Endothelial cell of umbilical vein (primary cell): Measurements from ENCODE around the gene PELI2. TPM values are rescaled to one million over a fixed set of nuclear protein-coding genes. Genes with fewer than 3 reads are reported as not detected.

Source experiments
- BruUV-seq: library from RNA; stranded (reverse); fragments of 400-500 nt; replicated peaks from 2 replicates; lab custom pipeline; 2021; lab: Mats Ljungman, UMichigan
- CTCF ChIA-PET: fragments of 300-600, 350-600 bp; sonication (Branson Sonifier 250); formaldehyde crosslinking; loops from one replicate; lab custom pipeline; 2021; ENCODE audit warnings: antibody characterized with exemption, inconsistent platforms; lab: Charles Lee
- POLR2A ChIA-PET: fragments of 300-600, 350-600 bp; sonication (Branson Sonifier 250); formaldehyde crosslinking; loops from one replicate; lab custom pipeline; 2021; ENCODE audit warnings: antibody characterized with exemption, inconsistent platforms; lab: Charles Lee
- DNase-seq: peaks from one replicate; pipeline ENCODE4 v3.0.0-alpha.2; 2011; ENCODE audit warnings: low read depth, low spot score
- FAIRE-seq: peaks from 2 replicates; lab custom pipeline; 2011; peaks lifted over from hg19 to GRCh38; lab: Jason Lieb, UNC
- H2AFZ ChIP-seq: 2 replicates; pipeline ENCODE4 v1.6.0; 2012; ENCODE audit warnings: low read depth, low read length, control low read depth, inconsistent platforms
- H3K27ac ChIP-seq: 2 replicates; pipeline ENCODE4 v1.5.1; 2011; ENCODE audit warnings: low read depth, mild to moderate bottlenecking, control low read depth, low read length, moderate library complexity; ENCODE audit not compliant: insufficient read depth
- H3K27me3 ChIP-seq, 2 experiments: 2 replicates each; pipeline versions ENCODE4 v1.6.0 to v1.6.1; 2011; ENCODE audit warnings: low read length in 2 of 2, mixed read lengths in 1 of 2; ENCODE audit not compliant: control insufficient read depth in 2 of 2, insufficient read depth in 2 of 2
- H3K36me3 ChIP-seq, 2 experiments: 2 replicates in 1 of 2; 3 replicates in 1 of 2; pipeline ENCODE4 v1.5.1; 2011; ENCODE audit warnings: low read length in 2 of 2, mild to moderate bottlenecking in 1 of 2, moderate library complexity in 1 of 2; ENCODE audit not compliant: control insufficient read depth in 2 of 2, insufficient read depth in 2 of 2; ENCODE audit errors: extremely low read depth in 1 of 2
- H3K4me1 ChIP-seq: 3 replicates; pipeline ENCODE4 v1.5.1; 2011; ENCODE audit warnings: mild to moderate bottlenecking, low read length; ENCODE audit not compliant: control insufficient read depth, insufficient read depth; ENCODE audit errors: extremely low read depth
- H3K4me2 ChIP-seq: 2 replicates; pipeline ENCODE4 v1.6.1; 2011; ENCODE audit warnings: low read length, control low read depth, mixed read lengths; ENCODE audit not compliant: insufficient read depth
- H3K4me3 ChIP-seq, 3 experiments: fragments of 200-600 bp in 1 of 3; sonication (generic), shearing (Covaris generic) in 1 of 3; replicated peaks in 1 of 3; 2 replicates each; pipeline ENCODE4 v1.5.1; 2011 to 2016; ENCODE audit warnings: control low read depth in 3 of 3, low read length in 3 of 3, mild to moderate bottlenecking in 2 of 3, inconsistent platforms in 1 of 3, low read depth in 1 of 3, moderate library complexity in 1 of 3; ENCODE audit not compliant: insufficient read depth in 1 of 3
- H3K79me2 ChIP-seq: 2 replicates; pipeline ENCODE4 v1.6.0; 2012; ENCODE audit warnings: low read length, inconsistent platforms; ENCODE audit not compliant: control insufficient read depth, insufficient read depth
- H3K9ac ChIP-seq: replicated peaks from 2 replicates; pipeline ENCODE3; 2011; ENCODE audit warnings: low read length, control low read depth; ENCODE audit not compliant: insufficient read depth; ENCODE audit errors: extremely low read depth
- H3K9me1 ChIP-seq: replicated peaks from 3 replicates; pipeline ENCODE4 v1.6.0; 2011; ENCODE audit warnings: mild to moderate bottlenecking, low read length; ENCODE audit not compliant: control insufficient read depth, insufficient read depth; ENCODE audit errors: extremely low read depth
- H3K9me3 ChIP-seq: replicated peaks from 2 replicates; pipeline ENCODE4 v1.5.1; 2012; ENCODE audit warnings: low read length, inconsistent platforms; ENCODE audit not compliant: control insufficient read depth, insufficient read depth
- H4K20me1 ChIP-seq: replicated peaks from 2 replicates; pipeline ENCODE3; 2011; ENCODE audit warnings: mild to moderate bottlenecking, low read length; ENCODE audit not compliant: control insufficient read depth, insufficient read depth; ENCODE audit errors: extremely low read depth
- EZH2 ChIP-seq: IDR thresholded peaks from 2 replicates; pipeline ENCODE4 v1.6.1; 2012; ENCODE audit warnings: borderline replicate concordance, low read depth, mild to moderate bottlenecking, moderate library complexity, low read length, inconsistent platforms; ENCODE audit not compliant: severe bottlenecking
- FOS ChIP-seq: IDR thresholded peaks from 2 replicates; pipeline ENCODE4 v1.6.1; 2011; ENCODE audit warnings: mild to moderate bottlenecking, low read length, moderate library complexity, borderline replicate concordance; ENCODE audit not compliant: insufficient read depth
- GATA2 ChIP-seq: IDR thresholded peaks from 2 replicates; pipeline ENCODE4 v1.7.0; 2011; ENCODE audit warnings: low read depth, mild to moderate bottlenecking, moderate library complexity, mixed read lengths, low read length; ENCODE audit not compliant: insufficient read length, insufficient read depth
- JUN ChIP-seq: IDR thresholded peaks from 2 replicates; pipeline ENCODE4 v1.6.1; 2011; ENCODE audit warnings: borderline replicate concordance, low read depth; ENCODE audit not compliant: insufficient read length, insufficient read depth
- MYC ChIP-seq: IDR thresholded peaks from one replicate; pipeline ENCODE4 v1.6.1; 2011; ENCODE audit warnings: mild to moderate bottlenecking, low read depth, low read length
- POLR2A ChIP-seq: IDR thresholded peaks from 2 replicates; pipeline ENCODE4 v1.6.1; 2012; ENCODE audit warnings: low read depth, mild to moderate bottlenecking, control low read depth, low read length
- POLR2AphosphoS5 ChIP-seq: IDR thresholded peaks from 2 replicates; pipeline ENCODE4 v1.6.1; 2012; ENCODE audit warnings: low read depth, mild to moderate bottlenecking, control low read depth, low read length, moderate library complexity; ENCODE audit not compliant: insufficient read depth
- dilution Hi-C: fragments of 300-500 bp; cut with MboI; formaldehyde crosslinking; loops from one replicate; pipeline ENCODE4 v1.15.0; 2019; ENCODE audit warnings: low sequenced_read_pairs; ENCODE audit not compliant: extremely low pct_ligation_motif_present
- intact Hi-C: fragments of 100-400 bp; cut with micrococcal nuclease; formaldehyde crosslinking; loops from one replicate; pipeline ENCODE4 v1.10.0; 2022
- polyA plus RNA-seq, 4 experiments: library from polyadenylated mRNA; depleted of rRNA in 3 of 4; stranded (reverse) in 3 of 4; unstranded in 1 of 4; fragments of >200 nt; gene quantifications; 2 replicates each; pipeline versions ENCODE4 v1.2.1 to v1.2.3, GENCODE V29; 2011 to 2012; ENCODE audit warnings: missing spikeins in 1 of 4
- total RNA-seq: library from RNA; stranded (reverse); gene quantifications from 2 replicates; pipeline ENCODE4 v1.2.3, GENCODE V29; 2021
- TF ChIP-seq, protein P1 (sequence below), 2 donors: IDR thresholded peaks; 1 replicate in 1 of 2; 2 replicates in 1 of 2; pipeline ENCODE4 v1.5.1; 2011; ENCODE audit warnings: low read length in 2 of 2, mild to moderate bottlenecking in 2 of 2, moderate library complexity in 2 of 2, control low read depth in 1 of 2, inconsistent platforms in 1 of 2, low read depth in 1 of 2; ENCODE audit not compliant: insufficient read depth in 1 of 2; ENCODE audit errors: extremely low read depth in 1 of 2
- TF ChIP-seq, protein P2 (sequence below): IDR thresholded peaks from 2 replicates; pipeline ENCODE4 v1.6.1; 2011; ENCODE audit not compliant: insufficient read depth, insufficient read length

Gene PELI2
- total and polyA plus RNA-seq, 2 donors (not counting 3 experiments of a cell fraction or from before 2014, with no cell fraction given), result 11.5 to 13.0 TPM

DNA sequence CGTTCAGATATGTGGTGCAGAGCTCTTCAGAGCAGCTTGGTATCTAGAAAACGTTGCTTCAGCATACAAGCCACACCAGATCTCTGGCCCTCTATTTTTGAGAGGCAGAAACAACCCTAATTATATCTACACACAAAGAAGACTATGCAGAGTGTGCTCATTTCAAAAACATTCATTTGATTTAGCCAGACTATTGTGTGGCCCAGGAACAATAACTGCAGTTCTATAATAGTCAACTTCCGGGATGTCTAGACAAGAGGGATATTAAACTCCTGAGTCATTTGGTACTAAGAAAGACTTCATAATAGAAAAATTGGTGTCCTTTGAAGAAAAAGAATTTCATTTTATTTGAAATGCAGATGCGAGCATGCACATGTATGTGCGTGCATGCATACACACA is 153.8 kb downstream of the PELI2 start:
- no peaks in the 10 kb centered on the region for H3K79me2 ChIP-seq
- peaks cover 34% of the 10 kb centered on the region for H3K4me1 ChIP-seq
- H3K4me3 ChIP-seq, result no peak overlapping the region
- BruUV-seq, result no TSS peak
- peak overlapping the region; percentile 81 for H3K9ac ChIP-seq
- FAIRE-seq, result peak; percentile 66
- no peaks in the 10 kb centered on the region for H3K9me3 ChIP-seq
- ChIA-PET CTCF (interaction anchor here (4.3 kb wide), 1 partner anchor 68 kb away, joined by 20 read pairs; no protein-coding TSS in a partner anchor), POLR2A (no interaction called here)
- DNase-seq, result peak; percentile 94
- TF ChIP-seq JUN (peak; percentile 86), POLR2AphosphoS5 (peak; percentile 37), FOS (peak; percentile 79)
- TF ChIP-seq, protein P1, sequence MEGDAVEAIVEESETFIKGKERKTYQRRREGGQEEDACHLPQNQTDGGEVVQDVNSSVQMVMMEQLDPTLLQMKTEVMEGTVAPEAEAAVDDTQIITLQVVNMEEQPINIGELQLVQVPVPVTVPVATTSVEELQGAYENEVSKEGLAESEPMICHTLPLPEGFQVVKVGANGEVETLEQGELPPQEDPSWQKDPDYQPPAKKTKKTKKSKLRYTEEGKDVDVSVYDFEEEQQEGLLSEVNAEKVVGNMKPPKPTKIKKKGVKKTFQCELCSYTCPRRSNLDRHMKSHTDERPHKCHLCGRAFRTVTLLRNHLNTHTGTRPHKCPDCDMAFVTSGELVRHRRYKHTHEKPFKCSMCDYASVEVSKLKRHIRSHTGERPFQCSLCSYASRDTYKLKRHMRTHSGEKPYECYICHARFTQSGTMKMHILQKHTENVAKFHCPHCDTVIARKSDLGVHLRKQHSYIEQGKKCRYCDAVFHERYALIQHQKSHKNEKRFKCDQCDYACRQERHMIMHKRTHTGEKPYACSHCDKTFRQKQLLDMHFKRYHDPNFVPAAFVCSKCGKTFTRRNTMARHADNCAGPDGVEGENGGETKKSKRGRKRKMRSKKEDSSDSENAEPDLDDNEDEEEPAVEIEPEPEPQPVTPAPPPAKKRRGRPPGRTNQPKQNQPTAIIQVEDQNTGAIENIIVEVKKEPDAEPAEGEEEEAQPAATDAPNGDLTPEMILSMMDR (IDR thresholded peaks at IDR 0.05; ENCODE audit: extremely low read depth in 1 of 2, insufficient read depth in 1 of 2, low read depth in 1 of 2, low read length in 2 of 2), result no peak
- no peaks in the 10 kb centered on the region for H3K36me3 ChIP-seq
- peak overlapping the region; percentile 100 for H3K27ac ChIP-seq
- intact Hi-C loops, result loop anchor here (1.0 to 2.0 kb wide), 6 partner anchors 61 to 1091 kb away; no protein-coding TSS in a partner anchor
- H3K9me1 ChIP-seq, result no peaks in the 10 kb centered on the region
- no peaks in the 10 kb centered on the region for H3K27me3 ChIP-seq
- H3K4me2 ChIP-seq, result peak overlapping the region; percentile 38
- no peaks in the 10 kb centered on the region for H4K20me1 ChIP-seq
- dilution Hi-C loops, result no loop called here
- H2AFZ ChIP-seq, result peak overlapping the region; percentile 18

DNA sequence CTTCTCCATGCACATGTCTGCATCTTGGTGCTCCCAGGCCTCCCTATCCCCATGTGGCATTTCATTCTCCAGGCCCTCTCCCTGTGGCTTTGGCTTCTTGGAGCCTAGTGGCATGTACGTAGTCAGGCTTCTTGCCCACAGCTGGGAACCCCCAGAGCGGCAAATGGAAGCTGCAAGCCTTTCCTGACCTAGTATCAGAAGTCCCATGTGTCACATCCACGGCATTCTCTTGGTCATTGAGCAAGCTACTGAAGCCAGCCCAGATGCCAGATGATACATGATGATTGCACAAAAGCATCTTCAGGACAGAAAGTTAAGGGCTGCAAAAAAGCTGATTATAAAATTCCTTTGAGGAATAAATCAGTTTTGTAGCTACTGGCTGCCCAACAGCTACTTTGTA is 154.9 kb downstream of the PELI2 start:
- DNase-seq, result no peak
- ChIA-PET CTCF (interaction anchor here (0.9 to 4.3 kb wide), 2 partner anchors 13 to 67 kb away, joined by 3 to 20 read pairs; no protein-coding TSS in a partner anchor), POLR2A (no interaction called here)
- no TSS peak for BruUV-seq
- FAIRE-seq, result no peak
- H3K4me2 ChIP-seq, result no peak overlapping the region
- H3K9me1 ChIP-seq, result no peaks in the 10 kb centered on the region
- H3K9ac ChIP-seq, result peak overlapping the region; percentile 27
- H3K27ac ChIP-seq, result peak overlapping the region; percentile 100
- H3K4me3 ChIP-seq, result no peak overlapping the region
- dilution Hi-C loops (no loop called here), intact Hi-C loops (loop anchor here (2.0 kb wide), 1 partner anchor 1090 kb away; no protein-coding TSS in a partner anchor)
- no peaks in the 10 kb centered on the region for H3K79me2 ChIP-seq
- no peaks in the 10 kb centered on the region for H4K20me1 ChIP-seq
- H3K27me3 ChIP-seq, result no peaks in the 10 kb centered on the region
- TF ChIP-seq POLR2A (no peak), GATA2 (no peak), MYC (no peak), FOS (no peak), JUN (no peak), POLR2AphosphoS5 (no peak), EZH2 (no peak)
- TF ChIP-seq, protein P1 (IDR thresholded peaks at IDR 0.05; ENCODE audit: extremely low read depth in 1 of 2, insufficient read depth in 1 of 2, low read depth in 1 of 2, low read length in 2 of 2), result no peak
- TF ChIP-seq, protein P2, sequence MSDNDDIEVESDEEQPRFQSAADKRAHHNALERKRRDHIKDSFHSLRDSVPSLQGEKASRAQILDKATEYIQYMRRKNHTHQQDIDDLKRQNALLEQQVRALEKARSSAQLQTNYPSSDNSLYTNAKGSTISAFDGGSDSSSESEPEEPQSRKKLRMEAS, result no peak
- H3K4me1 ChIP-seq, result peaks cover 34% of the 10 kb centered on the region
- H2AFZ ChIP-seq, result no peak overlapping the region
- H3K36me3 ChIP-seq, result no peaks in the 10 kb centered on the region
- H3K9me3 ChIP-seq, result no peaks in the 10 kb centered on the region
